Measurements from ENCODE around the gene CHRNA4.

DNA sequence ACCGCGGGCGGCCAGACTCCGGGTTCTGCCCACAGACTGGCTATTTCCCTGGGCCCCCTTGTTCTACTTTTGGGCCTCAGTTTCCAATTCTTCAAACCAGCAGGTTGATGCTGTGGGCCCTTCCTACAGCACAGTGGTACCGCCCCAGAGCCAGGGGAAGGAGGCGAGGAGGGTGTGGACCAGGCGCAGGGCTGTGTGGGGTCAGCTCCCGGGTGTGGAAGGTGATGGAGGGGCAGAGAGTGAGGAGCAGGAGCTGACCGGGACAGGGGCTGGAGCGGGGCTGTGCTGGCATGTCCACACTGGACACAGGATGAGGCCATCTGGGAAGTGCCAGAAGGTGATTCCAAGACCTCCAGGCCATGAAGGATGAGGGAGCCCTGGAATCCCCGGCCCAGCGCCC lies 35.2 kb upstream of the CHRNA4 start:
- no peak for TF ChIP-seq EZH2 (IDR thresholded peaks at IDR 0.05; ENCODE audit: low read length)
- TF ChIP-seq, protein P1, sequence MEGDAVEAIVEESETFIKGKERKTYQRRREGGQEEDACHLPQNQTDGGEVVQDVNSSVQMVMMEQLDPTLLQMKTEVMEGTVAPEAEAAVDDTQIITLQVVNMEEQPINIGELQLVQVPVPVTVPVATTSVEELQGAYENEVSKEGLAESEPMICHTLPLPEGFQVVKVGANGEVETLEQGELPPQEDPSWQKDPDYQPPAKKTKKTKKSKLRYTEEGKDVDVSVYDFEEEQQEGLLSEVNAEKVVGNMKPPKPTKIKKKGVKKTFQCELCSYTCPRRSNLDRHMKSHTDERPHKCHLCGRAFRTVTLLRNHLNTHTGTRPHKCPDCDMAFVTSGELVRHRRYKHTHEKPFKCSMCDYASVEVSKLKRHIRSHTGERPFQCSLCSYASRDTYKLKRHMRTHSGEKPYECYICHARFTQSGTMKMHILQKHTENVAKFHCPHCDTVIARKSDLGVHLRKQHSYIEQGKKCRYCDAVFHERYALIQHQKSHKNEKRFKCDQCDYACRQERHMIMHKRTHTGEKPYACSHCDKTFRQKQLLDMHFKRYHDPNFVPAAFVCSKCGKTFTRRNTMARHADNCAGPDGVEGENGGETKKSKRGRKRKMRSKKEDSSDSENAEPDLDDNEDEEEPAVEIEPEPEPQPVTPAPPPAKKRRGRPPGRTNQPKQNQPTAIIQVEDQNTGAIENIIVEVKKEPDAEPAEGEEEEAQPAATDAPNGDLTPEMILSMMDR (optimal IDR thresholded peaks at IDR 0.05 in 1 of 3, IDR thresholded peaks at IDR 0.05 in 1 of 3, conservative IDR thresholded peaks at IDR 0.05 in 1 of 3; ENCODE audit: extremely low read depth in 1 of 3, insufficient read depth in 2 of 3, low read length in 3 of 3), result no peak
